Measurements from ENCODE around the gene CDH4. TPM values are rescaled to one million over a fixed set of nuclear protein-coding genes. Genes with fewer than 3 reads are reported as not detected.

The CDH4 gene
- total and polyA plus RNA-seq, 2 donors (not counting 3 experiments of a cell fraction or from before 2014, with no cell fraction given): 0.17 to 0.51 TPM

DNA sequence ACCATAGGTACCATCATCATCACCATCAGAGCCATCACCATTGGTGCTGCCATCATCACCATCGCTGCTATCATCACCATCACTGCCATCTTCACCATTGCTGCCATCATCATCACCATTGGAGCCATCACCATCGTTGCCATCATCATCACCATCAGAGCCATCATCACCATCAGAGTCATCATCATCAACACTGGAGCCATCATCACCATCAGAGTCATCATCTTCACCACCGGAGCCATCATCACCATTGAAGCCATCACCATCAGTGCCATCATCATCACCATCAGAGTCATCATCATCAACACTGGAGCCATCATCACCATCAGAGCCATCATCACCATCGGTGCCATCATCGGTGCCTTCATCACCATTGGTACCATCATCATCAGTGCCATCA, 474.9 kb downstream of the CDH4 start:
- H3K4me2 ChIP-seq (ENCODE audit: insufficient read depth, low read length): no peak overlapping the region
- POLR2A ChIA-PET: no interaction called here
- intact Hi-C loops (cut with micrococcal nuclease): no loop called here

More for the DNA sequence above, 474.9 kb downstream of the CDH4 start:
- no peak overlapping the region for H3K9ac ChIP-seq (replicated peaks; ENCODE audit: extremely low read depth, insufficient read depth, low read length)
- TF ChIP-seq FOS (IDR thresholded peaks at IDR 0.05; ENCODE audit: borderline replicate concordance, insufficient read depth, low read length) (no peak), CTCF (IDR thresholded peaks at IDR 0.05; ENCODE audit: extremely low read depth in 1 of 2, insufficient read depth in 1 of 2, low read depth in 1 of 2, low read length in 2 of 2) (no peak), EZH2 (IDR thresholded peaks at IDR 0.05; ENCODE audit: borderline replicate concordance, low read depth, low read length, severe bottlenecking) (no peak), POLR2AphosphoS5 (IDR thresholded peaks at IDR 0.05; ENCODE audit: insufficient read depth, low read depth, low read length) (no peak), POLR2A (IDR thresholded peaks at IDR 0.05; ENCODE audit: low read depth, low read length) (no peak), MYC (IDR thresholded peaks at IDR 0.05; ENCODE audit: low read depth, low read length) (no peak), JUN (IDR thresholded peaks at IDR 0.05; ENCODE audit: borderline replicate concordance, insufficient read depth, insufficient read length, low read depth) (no peak), GATA2 (IDR thresholded peaks at IDR 0.05; ENCODE audit: insufficient read depth, insufficient read length, low read depth, low read length) (no peak)
- TF ChIP-seq, protein P1, sequence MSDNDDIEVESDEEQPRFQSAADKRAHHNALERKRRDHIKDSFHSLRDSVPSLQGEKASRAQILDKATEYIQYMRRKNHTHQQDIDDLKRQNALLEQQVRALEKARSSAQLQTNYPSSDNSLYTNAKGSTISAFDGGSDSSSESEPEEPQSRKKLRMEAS (IDR thresholded peaks at IDR 0.05; ENCODE audit: insufficient read depth, insufficient read length): no peak
- dilution Hi-C loops (cut with MboI; ENCODE audit: extremely low pct_ligation_motif_present, low sequenced_read_pairs): no loop called here
- no peaks in the 10 kb centered on the region for H4K20me1 ChIP-seq (replicated peaks; ENCODE audit: control insufficient read depth, extremely low read depth, insufficient read depth, low read length)
- no peak overlapping the region for H2AFZ ChIP-seq (ENCODE audit: low read depth, low read length)
- CTCF ChIA-PET: no interaction called here
- H3K9me1 ChIP-seq (replicated peaks; ENCODE audit: control insufficient read depth, extremely low read depth, insufficient read depth, low read length): no peaks in the 10 kb centered on the region
- no peaks in the 10 kb centered on the region for H3K36me3 ChIP-seq (ENCODE audit: control insufficient read depth in 2 of 2, extremely low read depth in 1 of 2, insufficient read depth in 2 of 2, low read length in 2 of 2)
- FAIRE-seq (no peak), DNase-seq (ENCODE audit: low read depth, low spot score) (no peak)
- H3K9me3 ChIP-seq (replicated peaks; ENCODE audit: control insufficient read depth, insufficient read depth, low read length): peaks cover 3% of the 10 kb centered on the region
- H3K4me1 ChIP-seq (ENCODE audit: control insufficient read depth, extremely low read depth, insufficient read depth, low read length): no peaks in the 10 kb centered on the region
- no peak overlapping the region for H3K27ac ChIP-seq (ENCODE audit: insufficient read depth, low read depth, low read length)
- H3K79me2 ChIP-seq (ENCODE audit: control insufficient read depth, insufficient read depth, low read length): no peaks in the 10 kb centered on the region
- no peak overlapping the region for H3K4me3 ChIP-seq (replicated peaks in 1 of 3; ENCODE audit: insufficient read depth in 1 of 3, low read depth in 1 of 3, low read length in 3 of 3)
- H3K27me3 ChIP-seq (ENCODE audit: control insufficient read depth in 2 of 2, insufficient read depth in 2 of 2, low read length in 2 of 2): no peaks in the 10 kb centered on the region
- no TSS peak for BruUV-seq (replicated peaks)

All from endothelial cell of umbilical vein (primary cell).